HG02610 (cell line): ENCODE measurements around the gene TSKU.

Experiments
- ATAC-seq: cut with Tn5 transposase; IDR thresholded peaks from one replicate; pipeline ENCODE4 v1.9.1; 2021; ENCODE audit warnings: mild to moderate bottlenecking, moderate library complexity; ENCODE audit not compliant: unreplicated experiment

Gene TSKU

GRCh38 chr11:76844511-76844910 lies 61.4 kb downstream of the TSKU start:
- ATAC-seq: no peak

GRCh38 chr11:76845069-76845468 lies 61.9 kb downstream of the TSKU start:
- no peak for ATAC-seq

GRCh38 chr11:76846441-76846840 lies 63.3 kb downstream of the TSKU start:
- no peak for ATAC-seq
